ENCODE measurements around the gene WDR77. TPM values are rescaled to one million over a fixed set of nuclear protein-coding genes. Genes with fewer than 3 reads are reported as not detected.
A peak's percentile ranks its signal among the peaks of the same experiment; 100 is the strongest.

Gene WDR77
- total and polyA plus RNA-seq, 2 donors (not counting 1 experiment from before 2014, with no cell fraction given): 21.8 to 62.0 TPM

DNA sequence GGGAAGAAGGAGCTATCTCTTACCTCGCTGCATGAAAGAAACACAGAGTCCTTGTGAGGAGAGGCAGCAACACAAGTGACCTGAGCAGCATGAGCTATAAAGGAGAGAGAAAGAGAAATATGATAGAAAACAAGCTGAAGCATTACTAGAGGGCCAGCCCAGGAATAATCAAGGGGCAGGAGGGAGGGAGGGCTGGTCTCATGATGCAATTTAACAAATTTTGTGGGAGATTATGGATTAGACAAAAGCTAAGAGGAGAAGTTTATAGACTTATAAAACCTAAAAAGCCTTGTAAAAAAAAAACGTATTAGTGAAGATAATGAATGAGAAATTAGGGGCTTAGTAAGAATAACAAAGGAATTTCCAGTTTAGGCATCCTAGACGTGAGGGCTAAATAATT, 5.0 kb downstream of the WDR77 start:
- H3K4me2 ChIP-seq (ENCODE audit: extremely low read depth, insufficient read depth, low read length): no peak overlapping the region
- no peak overlapping the region for H2AFZ ChIP-seq (ENCODE audit: low read length)
- H3K79me2 ChIP-seq (ENCODE audit: control insufficient read depth, insufficient read depth, low read length): peaks cover 22% of the 10 kb centered on the region
- peaks cover 7% of the 10 kb centered on the region for H3K36me3 ChIP-seq (ENCODE audit: control insufficient read depth, insufficient read depth, low read length)
- TF ChIP-seq EZH2 (IDR thresholded peaks at IDR 0.05; ENCODE audit: low read length, missing control alignments): no peak
- TF ChIP-seq, protein P1, sequence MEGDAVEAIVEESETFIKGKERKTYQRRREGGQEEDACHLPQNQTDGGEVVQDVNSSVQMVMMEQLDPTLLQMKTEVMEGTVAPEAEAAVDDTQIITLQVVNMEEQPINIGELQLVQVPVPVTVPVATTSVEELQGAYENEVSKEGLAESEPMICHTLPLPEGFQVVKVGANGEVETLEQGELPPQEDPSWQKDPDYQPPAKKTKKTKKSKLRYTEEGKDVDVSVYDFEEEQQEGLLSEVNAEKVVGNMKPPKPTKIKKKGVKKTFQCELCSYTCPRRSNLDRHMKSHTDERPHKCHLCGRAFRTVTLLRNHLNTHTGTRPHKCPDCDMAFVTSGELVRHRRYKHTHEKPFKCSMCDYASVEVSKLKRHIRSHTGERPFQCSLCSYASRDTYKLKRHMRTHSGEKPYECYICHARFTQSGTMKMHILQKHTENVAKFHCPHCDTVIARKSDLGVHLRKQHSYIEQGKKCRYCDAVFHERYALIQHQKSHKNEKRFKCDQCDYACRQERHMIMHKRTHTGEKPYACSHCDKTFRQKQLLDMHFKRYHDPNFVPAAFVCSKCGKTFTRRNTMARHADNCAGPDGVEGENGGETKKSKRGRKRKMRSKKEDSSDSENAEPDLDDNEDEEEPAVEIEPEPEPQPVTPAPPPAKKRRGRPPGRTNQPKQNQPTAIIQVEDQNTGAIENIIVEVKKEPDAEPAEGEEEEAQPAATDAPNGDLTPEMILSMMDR (conservative IDR thresholded peaks at IDR 0.05 in 1 of 2, IDR thresholded peaks at IDR 0.05 in 1 of 2; ENCODE audit: low read depth in 1 of 2, low read length in 2 of 2): no peak
- no peak overlapping the region for H3K4me3 ChIP-seq (replicated peaks in 1 of 4; ENCODE audit: control extremely low read depth in 1 of 4, insufficient read depth in 1 of 4, low read depth in 3 of 4, low read length in 4 of 4)
- H3K9me3 ChIP-seq (ENCODE audit: control insufficient read depth, insufficient read depth, low read depth, low read length): no peaks in the 10 kb centered on the region
- no peaks in the 10 kb centered on the region for H3K27me3 ChIP-seq (ENCODE audit: control insufficient read depth, insufficient read depth, low read length)
- no peak overlapping the region for H3K9ac ChIP-seq (ENCODE audit: insufficient read depth, low read length)
- no peaks in the 10 kb centered on the region for H3K4me1 ChIP-seq (ENCODE audit: control insufficient read depth, extremely low read depth, insufficient read depth, low read length)
- no peak for DNase-seq (ENCODE audit: low read depth in 2 of 2)
- H3K27ac ChIP-seq (ENCODE audit: insufficient read depth, low read length): no peak overlapping the region
- no peaks in the 10 kb centered on the region for H4K20me1 ChIP-seq (ENCODE audit: control insufficient read depth, extremely low read depth, insufficient read depth, low read length)

DNA sequence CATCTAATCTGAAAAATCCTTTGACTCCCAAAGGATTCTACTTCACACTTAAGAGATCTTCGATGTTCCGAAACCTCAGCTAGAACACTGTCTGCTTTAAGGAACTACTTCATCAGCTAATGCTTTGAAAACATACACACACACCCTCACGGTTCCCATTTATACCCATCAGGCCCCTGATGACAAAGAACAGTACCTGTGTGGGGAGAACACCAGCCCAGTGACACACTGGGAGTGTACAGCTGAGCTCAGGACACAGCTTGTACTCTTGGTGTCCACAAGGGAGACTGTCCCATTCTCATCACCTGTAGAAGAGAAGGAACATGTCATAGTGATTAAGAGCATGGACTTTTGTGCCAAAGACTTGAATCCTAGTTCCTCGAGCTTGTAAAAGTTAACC, 6.6 kb downstream of the WDR77 start:
- H3K79me2 ChIP-seq (ENCODE audit: control insufficient read depth, insufficient read depth, low read length): peaks cover 9% of the 10 kb centered on the region
- H2AFZ ChIP-seq (ENCODE audit: low read length): no peak overlapping the region
- no peaks in the 10 kb centered on the region for H4K20me1 ChIP-seq (ENCODE audit: control insufficient read depth, extremely low read depth, insufficient read depth, low read length)
- TF ChIP-seq, protein P1 (conservative IDR thresholded peaks at IDR 0.05 in 1 of 2, IDR thresholded peaks at IDR 0.05 in 1 of 2; ENCODE audit: low read depth in 1 of 2, low read length in 2 of 2): no peak
- TF ChIP-seq EZH2 (IDR thresholded peaks at IDR 0.05; ENCODE audit: low read length, missing control alignments): no peak
- no peak overlapping the region for H3K4me2 ChIP-seq (ENCODE audit: extremely low read depth, insufficient read depth, low read length)
- H3K9ac ChIP-seq (ENCODE audit: insufficient read depth, low read length): no peak overlapping the region
- DNase-seq (ENCODE audit: low read depth in 2 of 2): no peak
- H3K27me3 ChIP-seq (ENCODE audit: control insufficient read depth, insufficient read depth, low read length): no peaks in the 10 kb centered on the region
- H3K36me3 ChIP-seq (ENCODE audit: control insufficient read depth, insufficient read depth, low read length): peaks cover 7% of the 10 kb centered on the region
- no peaks in the 10 kb centered on the region for H3K9me3 ChIP-seq (ENCODE audit: control insufficient read depth, insufficient read depth, low read depth, low read length)
- H3K4me1 ChIP-seq (ENCODE audit: control insufficient read depth, extremely low read depth, insufficient read depth, low read length): no peaks in the 10 kb centered on the region
- no peak overlapping the region for H3K4me3 ChIP-seq (replicated peaks in 1 of 4; ENCODE audit: control extremely low read depth in 1 of 4, insufficient read depth in 1 of 4, low read depth in 3 of 4, low read length in 4 of 4)
- no peak overlapping the region for H3K27ac ChIP-seq (ENCODE audit: insufficient read depth, low read length)

DNA sequence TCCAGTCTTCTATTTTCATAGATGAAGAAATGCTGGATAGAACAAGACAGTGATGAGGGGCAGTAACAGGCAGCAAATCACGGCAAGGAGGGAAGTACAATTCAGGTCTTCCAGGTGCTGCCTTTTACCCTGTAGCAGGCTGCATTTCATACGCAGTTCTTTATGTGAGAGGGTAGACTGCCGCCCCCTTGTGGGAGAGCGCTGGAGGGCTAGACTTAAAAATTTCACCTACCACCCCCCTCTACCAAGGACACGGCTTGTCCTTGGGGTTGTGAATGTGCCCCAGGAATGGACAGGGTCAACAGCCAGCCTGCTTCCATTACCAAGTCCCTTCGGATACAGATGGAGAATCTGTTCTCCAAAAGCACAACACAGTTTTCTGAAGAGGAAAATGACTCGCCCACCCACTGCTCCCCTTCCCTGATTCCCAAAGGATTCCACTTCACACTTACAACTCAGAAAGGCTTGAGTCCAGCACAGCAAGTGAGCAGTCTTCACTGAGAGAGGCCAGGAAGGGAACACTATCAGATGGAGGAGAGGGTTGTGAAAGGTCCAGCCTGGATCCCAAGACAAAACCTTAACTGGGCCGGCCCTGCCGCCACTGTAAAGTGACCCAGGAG, 7.4 kb downstream of the WDR77 start:
- no peaks in the 10 kb centered on the region for H4K20me1 ChIP-seq (ENCODE audit: control insufficient read depth, extremely low read depth, insufficient read depth, low read length)
- H3K9ac ChIP-seq (ENCODE audit: insufficient read depth, low read length): no peak overlapping the region
- no peak overlapping the region for H3K27ac ChIP-seq (ENCODE audit: insufficient read depth, low read length)
- H3K4me2 ChIP-seq (ENCODE audit: extremely low read depth, insufficient read depth, low read length): no peak overlapping the region
- no peak overlapping the region for H3K4me3 ChIP-seq (replicated peaks in 1 of 4; ENCODE audit: control extremely low read depth in 1 of 4, insufficient read depth in 1 of 4, low read depth in 3 of 4, low read length in 4 of 4)
- H3K79me2 ChIP-seq (ENCODE audit: control insufficient read depth, insufficient read depth, low read length): peaks cover 4% of the 10 kb centered on the region
- H3K9me3 ChIP-seq (ENCODE audit: control insufficient read depth, insufficient read depth, low read depth, low read length): no peaks in the 10 kb centered on the region
- H3K27me3 ChIP-seq (ENCODE audit: control insufficient read depth, insufficient read depth, low read length): no peaks in the 10 kb centered on the region
- H2AFZ ChIP-seq (ENCODE audit: low read length): no peak overlapping the region
- H3K4me1 ChIP-seq (ENCODE audit: control insufficient read depth, extremely low read depth, insufficient read depth, low read length): peaks cover 1% of the 10 kb centered on the region
- peaks cover 7% of the 10 kb centered on the region for H3K36me3 ChIP-seq (ENCODE audit: control insufficient read depth, insufficient read depth, low read length)
- TF ChIP-seq, protein P1 (conservative IDR thresholded peaks at IDR 0.05 in 1 of 2, IDR thresholded peaks at IDR 0.05 in 1 of 2; ENCODE audit: low read depth in 1 of 2, low read length in 2 of 2): peak; percentile 38 to 57
- TF ChIP-seq EZH2 (IDR thresholded peaks at IDR 0.05; ENCODE audit: low read length, missing control alignments): no peak
- peak; percentile 4 to 36 for DNase-seq (ENCODE audit: low read depth in 2 of 2)
